ENCODE results near the gene TXNDC12. TPM values are rescaled to one million over a fixed set of nuclear protein-coding genes. Genes with fewer than 3 reads are reported as not detected.

TXNDC12 gene
- total RNA-seq, 1 donor from 2014 or later = 75.3 TPM

GRCh38 chr1:51988254-51988653 lies 66.7 kb downstream of the TXNDC12 start:
- no peaks in the 10 kb centered on the region for H3K9me3 ChIP-seq (ENCODE audit: low read depth)
- H3K79me2 ChIP-seq (ENCODE audit: low read depth) = peaks cover 26% of the 10 kb centered on the region
- H3K9ac ChIP-seq = no peak overlapping the region
- H3K27me3 ChIP-seq = peaks cover 13% of the 10 kb centered on the region
- no peaks in the 10 kb centered on the region for H3K36me3 ChIP-seq
- no peak overlapping the region for H3K4me2 ChIP-seq
- H2AFZ ChIP-seq (replicated peaks) = no peak overlapping the region
- TF ChIP-seq EZH2phosphoT487 (IDR thresholded peaks at IDR 0.05) (no peak), CTCF (IDR thresholded peaks at IDR 0.05) (no peak), EZH2 (IDR thresholded peaks at IDR 0.05) (no peak)
- Mint-ChIP-seq H3K27ac (no peak overlapping the region), H3K27me3 (ENCODE audit: insufficient read depth, low read depth) (peaks cover 22% of the 10 kb centered on the region), H3K9me3 (no peaks in the 10 kb centered on the region), H3K4me1 (peaks cover 19% of the 10 kb centered on the region), H3K4me3 (peak overlapping the region; percentile 51), H3K36me3 (peaks cover 4% of the 10 kb centered on the region)
- no peak overlapping the region for H3K4me3 ChIP-seq
- H4K20me1 ChIP-seq (ENCODE audit: low read depth) = no peaks in the 10 kb centered on the region
- DNase-seq (ENCODE audit: low spot score) = no peak
- peaks cover 19% of the 10 kb centered on the region for H3F3A ChIP-seq (ENCODE audit: low read depth)
- no peak overlapping the region for H3K27ac ChIP-seq
- no peaks in the 10 kb centered on the region for H3K4me1 ChIP-seq

- Histone ChIP-seq H3F3A (ENCODE audit: low read depth) (peaks cover 19% of the 10 kb centered on the region), H3K9me3 (ENCODE audit: low read depth) (no peaks in the 10 kb centered on the region), H2AFZ (replicated peaks) (no peak overlapping the region), H4K20me1 (ENCODE audit: low read depth) (no peaks in the 10 kb centered on the region), H3K9ac (no peak overlapping the region), H3K4me3 (no peak overlapping the region), H3K27ac (no peak overlapping the region), H3K36me3 (no peaks in the 10 kb centered on the region), H3K27me3 (peaks cover 6% of the 10 kb centered on the region), H3K4me2 (no peak overlapping the region), H3K79me2 (ENCODE audit: low read depth) (peaks cover 28% of the 10 kb centered on the region), H3K4me1 (no peaks in the 10 kb centered on the region)
- H3K4me1 Mint-ChIP-seq = peaks cover 19% of the 10 kb centered on the region
- H3K9me3 Mint-ChIP-seq = no peaks in the 10 kb centered on the region
- TF ChIP-seq EZH2 (IDR thresholded peaks at IDR 0.05) (no peak), EZH2phosphoT487 (IDR thresholded peaks at IDR 0.05) (no peak), CTCF (IDR thresholded peaks at IDR 0.05) (no peak)
- H3K4me3 Mint-ChIP-seq = no peak overlapping the region
- no peak overlapping the region for H3K27ac Mint-ChIP-seq
- peaks cover 20% of the 10 kb centered on the region for H3K27me3 Mint-ChIP-seq (ENCODE audit: insufficient read depth, low read depth)
- peaks cover 4% of the 10 kb centered on the region for H3K36me3 Mint-ChIP-seq
- no peak for DNase-seq (ENCODE audit: low spot score)
Observed at GRCh38 chr1:51986718-51987117, 68.3 kb downstream of the TXNDC12 start.

- Histone ChIP-seq H3K36me3 (no peaks in the 10 kb centered on the region), H3K9ac (no peak overlapping the region), H3K27me3 (no peaks in the 10 kb centered on the region), H3F3A (ENCODE audit: low read depth) (peaks cover 7% of the 10 kb centered on the region), H3K27ac (no peak overlapping the region), H3K79me2 (ENCODE audit: low read depth) (peaks cover 10% of the 10 kb centered on the region), H3K4me3 (no peak overlapping the region), H3K4me2 (no peak overlapping the region), H4K20me1 (ENCODE audit: low read depth) (no peaks in the 10 kb centered on the region), H3K9me3 (ENCODE audit: low read depth) (no peaks in the 10 kb centered on the region), H3K4me1 (no peaks in the 10 kb centered on the region), H2AFZ (replicated peaks) (no peak overlapping the region)
- H3K36me3 Mint-ChIP-seq = no peaks in the 10 kb centered on the region
- no peak for DNase-seq (ENCODE audit: low spot score)
- TF ChIP-seq EZH2phosphoT487 (IDR thresholded peaks at IDR 0.05) (no peak), EZH2 (IDR thresholded peaks at IDR 0.05) (no peak), CTCF (IDR thresholded peaks at IDR 0.05) (no peak)
- peaks cover 4% of the 10 kb centered on the region for H3K27me3 Mint-ChIP-seq (ENCODE audit: insufficient read depth, low read depth)
- no peaks in the 10 kb centered on the region for H3K9me3 Mint-ChIP-seq
- no peak overlapping the region for H3K27ac Mint-ChIP-seq
- peaks cover 5% of the 10 kb centered on the region for H3K4me1 Mint-ChIP-seq
- no peak overlapping the region for H3K4me3 Mint-ChIP-seq
Observed at GRCh38 chr1:51982161-51982560, 72.8 kb downstream of the TXNDC12 start.

Measured in neural progenitor cell (in vitro differentiated cells).